Retinal pigment epithelial cell (primary cell): ENCODE measurements around the gene KBTBD12.

Experiments used
- DNase-seq: peaks from one replicate; pipeline ENCODE4 v3.0.0-alpha.2; 2010; ENCODE audit warnings: low read depth
- H3K4me3 ChIP-seq: 2 replicates; pipeline ENCODE4 v1.5.1; 2011; ENCODE audit warnings: mild to moderate bottlenecking, low read length, control low read depth, moderate library complexity
- CTCF ChIP-seq: conservative IDR thresholded peaks from 2 replicates; pipeline ENCODE4 v1.5.1; 2011; ENCODE audit warnings: low read depth, low read length, control low read depth, inconsistent platforms

The KBTBD12 gene

GRCh38 chr3:127929818-127930413 lies 14.9 kb downstream of the KBTBD12 start:
- no peak for TF ChIP-seq CTCF
- DNase-seq = no peak
- no peak overlapping the region for H3K4me3 ChIP-seq

- no peak for DNase-seq
- H3K4me3 ChIP-seq = no peak overlapping the region
- no peak for TF ChIP-seq CTCF
Measured at GRCh38 chr3:127933396-127933795, 18.4 kb downstream of the KBTBD12 start.

GRCh38 chr3:127938800-127939199 lies 23.8 kb downstream of the KBTBD12 start:
- DNase-seq = no peak
- no peak for TF ChIP-seq CTCF
- no peak overlapping the region for H3K4me3 ChIP-seq

GRCh38 chr3:127940116-127940515 lies 25.1 kb downstream of the KBTBD12 start:
- DNase-seq = no peak
- no peak for TF ChIP-seq CTCF
- H3K4me3 ChIP-seq = no peak overlapping the region

- no peak for TF ChIP-seq CTCF
- H3K4me3 ChIP-seq = no peak overlapping the region
- DNase-seq = no peak
Measured at GRCh38 chr3:127942613-127943012, 27.6 kb downstream of the KBTBD12 start.

- TF ChIP-seq CTCF = no peak
- no peak overlapping the region for H3K4me3 ChIP-seq
- DNase-seq = no peak
Measured at GRCh38 chr3:127948211-127948610, 33.2 kb downstream of the KBTBD12 start.

GRCh38 chr3:127949446-127950055 lies 34.5 kb downstream of the KBTBD12 start:
- no peak for TF ChIP-seq CTCF
- no peak overlapping the region for H3K4me3 ChIP-seq
- DNase-seq = no peak
